ENCODE results near the gene GIPR. TPM values are rescaled to one million over a fixed set of nuclear protein-coding genes. Genes with fewer than 3 reads are reported as not detected.

Gene GIPR
- total and polyA plus RNA-seq, 2 of the 13 experiments (the other 11 are each of a cell fraction or from before 2014, with no cell fraction given): 0.15 to 1.2 TPM

GRCh38 chr19:45677351-45678230 lies 9.6 kb downstream of the GIPR start (continued):
- TF ChIP-seq, protein P1, sequence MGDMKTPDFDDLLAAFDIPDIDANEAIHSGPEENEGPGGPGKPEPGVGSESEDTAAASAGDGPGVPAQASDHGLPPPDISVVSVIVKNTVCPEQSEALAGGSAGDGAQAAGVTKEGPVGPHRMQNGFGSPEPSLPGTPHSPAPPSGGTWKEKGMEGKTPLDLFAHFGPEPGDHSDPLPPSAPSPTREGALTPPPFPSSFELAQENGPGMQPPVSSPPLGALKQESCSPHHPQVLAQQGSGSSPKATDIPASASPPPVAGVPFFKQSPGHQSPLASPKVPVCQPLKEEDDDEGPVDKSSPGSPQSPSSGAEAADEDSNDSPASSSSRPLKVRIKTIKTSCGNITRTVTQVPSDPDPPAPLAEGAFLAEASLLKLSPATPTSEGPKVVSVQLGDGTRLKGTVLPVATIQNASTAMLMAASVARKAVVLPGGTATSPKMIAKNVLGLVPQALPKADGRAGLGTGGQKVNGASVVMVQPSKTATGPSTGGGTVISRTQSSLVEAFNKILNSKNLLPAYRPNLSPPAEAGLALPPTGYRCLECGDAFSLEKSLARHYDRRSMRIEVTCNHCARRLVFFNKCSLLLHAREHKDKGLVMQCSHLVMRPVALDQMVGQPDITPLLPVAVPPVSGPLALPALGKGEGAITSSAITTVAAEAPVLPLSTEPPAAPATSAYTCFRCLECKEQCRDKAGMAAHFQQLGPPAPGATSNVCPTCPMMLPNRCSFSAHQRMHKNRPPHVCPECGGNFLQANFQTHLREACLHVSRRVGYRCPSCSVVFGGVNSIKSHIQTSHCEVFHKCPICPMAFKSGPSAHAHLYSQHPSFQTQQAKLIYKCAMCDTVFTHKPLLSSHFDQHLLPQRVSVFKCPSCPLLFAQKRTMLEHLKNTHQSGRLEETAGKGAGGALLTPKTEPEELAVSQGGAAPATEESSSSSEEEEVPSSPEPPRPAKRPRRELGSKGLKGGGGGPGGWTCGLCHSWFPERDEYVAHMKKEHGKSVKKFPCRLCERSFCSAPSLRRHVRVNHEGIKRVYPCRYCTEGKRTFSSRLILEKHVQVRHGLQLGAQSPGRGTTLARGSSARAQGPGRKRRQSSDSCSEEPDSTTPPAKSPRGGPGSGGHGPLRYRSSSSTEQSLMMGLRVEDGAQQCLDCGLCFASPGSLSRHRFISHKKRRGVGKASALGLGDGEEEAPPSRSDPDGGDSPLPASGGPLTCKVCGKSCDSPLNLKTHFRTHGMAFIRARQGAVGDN (CRISPR knock-in tag; IDR thresholded peaks at IDR 0.05): peak; percentile 44; the same call in 1 of the 2 replicates
- TF ChIP-seq NFKB2 (CRISPR knock-in tag; IDR thresholded peaks at IDR 0.05; ENCODE audit: borderline replicate concordance) (peak; percentile 30; the same call in 1 of the 2 replicates), SP1 (IDR thresholded peaks at IDR 0.05) (no peak), SP1 (CRISPR knock-in tag; IDR thresholded peaks at IDR 0.05) (peak; percentile 55), SMAD9 (CRISPR knock-in tag; IDR thresholded peaks at IDR 0.05) (no peak), ZNF556 (CRISPR knock-in tag; IDR thresholded peaks at IDR 0.05; ENCODE audit: borderline replicate concordance) (no peak), SETDB1 (CRISPR knock-in tag; IDR thresholded peaks at IDR 0.05; ENCODE audit: borderline replicate concordance) (no peak), ZNF670 (CRISPR knock-in tag; IDR thresholded peaks at IDR 0.05; ENCODE audit: borderline replicate concordance) (no peak), ZNF224 (CRISPR knock-in tag; IDR thresholded peaks at IDR 0.05) (no peak)
- TF ChIP-seq, protein P2, sequence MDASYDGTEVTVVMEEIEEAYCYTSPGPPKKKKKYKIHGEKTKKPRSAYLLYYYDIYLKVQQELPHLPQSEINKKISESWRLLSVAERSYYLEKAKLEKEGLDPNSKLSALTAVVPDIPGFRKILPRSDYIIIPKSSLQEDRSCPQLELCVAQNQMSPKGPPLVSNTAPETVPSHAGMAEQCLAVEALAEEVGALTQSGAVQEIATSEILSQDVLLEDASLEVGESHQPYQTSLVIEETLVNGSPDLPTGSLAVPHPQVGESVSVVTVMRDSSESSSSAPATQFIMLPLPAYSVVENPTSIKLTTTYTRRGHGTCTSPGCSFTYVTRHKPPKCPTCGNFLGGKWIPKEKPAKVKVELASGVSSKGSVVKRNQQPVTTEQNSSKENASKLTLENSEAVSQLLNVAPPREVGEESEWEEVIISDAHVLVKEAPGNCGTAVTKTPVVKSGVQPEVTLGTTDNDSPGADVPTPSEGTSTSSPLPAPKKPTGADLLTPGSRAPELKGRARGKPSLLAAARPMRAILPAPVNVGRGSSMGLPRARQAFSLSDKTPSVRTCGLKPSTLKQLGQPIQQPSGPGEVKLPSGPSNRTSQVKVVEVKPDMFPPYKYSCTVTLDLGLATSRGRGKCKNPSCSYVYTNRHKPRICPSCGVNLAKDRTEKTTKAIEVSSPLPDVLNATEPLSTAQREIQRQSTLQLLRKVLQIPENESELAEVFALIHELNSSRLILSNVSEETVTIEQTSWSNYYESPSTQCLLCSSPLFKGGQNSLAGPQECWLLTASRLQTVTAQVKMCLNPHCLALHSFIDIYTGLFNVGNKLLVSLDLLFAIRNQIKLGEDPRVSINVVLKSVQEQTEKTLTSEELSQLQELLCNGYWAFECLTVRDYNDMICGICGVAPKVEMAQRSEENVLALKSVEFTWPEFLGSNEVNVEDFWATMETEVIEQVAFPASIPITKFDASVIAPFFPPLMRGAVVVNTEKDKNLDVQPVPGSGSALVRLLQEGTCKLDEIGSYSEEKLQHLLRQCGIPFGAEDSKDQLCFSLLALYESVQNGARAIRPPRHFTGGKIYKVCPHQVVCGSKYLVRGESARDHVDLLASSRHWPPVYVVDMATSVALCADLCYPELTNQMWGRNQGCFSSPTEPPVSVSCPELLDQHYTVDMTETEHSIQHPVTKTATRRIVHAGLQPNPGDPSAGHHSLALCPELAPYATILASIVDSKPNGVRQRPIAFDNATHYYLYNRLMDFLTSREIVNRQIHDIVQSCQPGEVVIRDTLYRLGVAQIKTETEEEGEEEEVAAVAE (CRISPR knock-in tag; IDR thresholded peaks at IDR 0.05; ENCODE audit: borderline replicate concordance): no peak
- TF ChIP-seq, protein P3, sequence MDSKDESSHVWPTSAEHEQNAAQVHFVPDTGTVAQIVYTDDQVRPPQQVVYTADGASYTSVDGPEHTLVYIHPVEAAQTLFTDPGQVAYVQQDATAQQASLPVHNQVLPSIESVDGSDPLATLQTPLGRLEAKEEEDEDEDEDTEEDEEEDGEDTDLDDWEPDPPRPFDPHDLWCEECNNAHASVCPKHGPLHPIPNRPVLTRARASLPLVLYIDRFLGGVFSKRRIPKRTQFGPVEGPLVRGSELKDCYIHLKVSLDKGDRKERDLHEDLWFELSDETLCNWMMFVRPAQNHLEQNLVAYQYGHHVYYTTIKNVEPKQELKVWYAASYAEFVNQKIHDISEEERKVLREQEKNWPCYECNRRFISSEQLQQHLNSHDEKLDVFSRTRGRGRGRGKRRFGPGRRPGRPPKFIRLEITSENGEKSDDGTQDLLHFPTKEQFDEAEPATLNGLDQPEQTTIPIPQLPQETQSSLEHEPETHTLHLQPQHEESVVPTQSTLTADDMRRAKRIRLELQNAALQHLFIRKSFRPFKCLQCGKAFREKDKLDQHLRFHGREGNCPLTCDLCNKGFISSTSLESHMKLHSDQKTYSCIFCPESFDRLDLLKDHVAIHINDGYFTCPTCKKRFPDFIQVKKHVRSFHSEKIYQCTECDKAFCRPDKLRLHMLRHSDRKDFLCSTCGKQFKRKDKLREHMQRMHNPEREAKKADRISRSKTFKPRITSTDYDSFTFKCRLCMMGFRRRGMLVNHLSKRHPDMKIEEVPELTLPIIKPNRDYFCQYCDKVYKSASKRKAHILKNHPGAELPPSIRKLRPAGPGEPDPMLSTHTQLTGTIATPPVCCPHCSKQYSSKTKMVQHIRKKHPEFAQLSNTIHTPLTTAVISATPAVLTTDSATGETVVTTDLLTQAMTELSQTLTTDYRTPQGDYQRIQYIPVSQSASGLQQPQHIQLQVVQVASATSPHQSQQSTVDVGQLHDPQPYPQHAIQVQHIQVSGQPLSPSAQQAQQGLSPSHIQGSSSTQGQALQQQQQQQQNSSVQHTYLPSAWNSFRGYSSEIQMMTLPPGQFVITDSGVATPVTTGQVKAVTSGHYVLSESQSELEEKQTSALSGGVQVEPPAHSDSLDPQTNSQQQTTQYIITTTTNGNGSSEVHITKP (CRISPR knock-in tag; IDR thresholded peaks at IDR 0.05; ENCODE audit: low read depth): peak; percentile 77
- TF ChIP-seq, protein P4, sequence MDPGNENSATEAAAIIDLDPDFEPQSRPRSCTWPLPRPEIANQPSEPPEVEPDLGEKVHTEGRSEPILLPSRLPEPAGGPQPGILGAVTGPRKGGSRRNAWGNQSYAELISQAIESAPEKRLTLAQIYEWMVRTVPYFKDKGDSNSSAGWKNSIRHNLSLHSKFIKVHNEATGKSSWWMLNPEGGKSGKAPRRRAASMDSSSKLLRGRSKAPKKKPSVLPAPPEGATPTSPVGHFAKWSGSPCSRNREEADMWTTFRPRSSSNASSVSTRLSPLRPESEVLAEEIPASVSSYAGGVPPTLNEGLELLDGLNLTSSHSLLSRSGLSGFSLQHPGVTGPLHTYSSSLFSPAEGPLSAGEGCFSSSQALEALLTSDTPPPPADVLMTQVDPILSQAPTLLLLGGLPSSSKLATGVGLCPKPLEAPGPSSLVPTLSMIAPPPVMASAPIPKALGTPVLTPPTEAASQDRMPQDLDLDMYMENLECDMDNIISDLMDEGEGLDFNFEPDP (CRISPR knock-in tag; conservative IDR thresholded peaks at IDR 0.05): no peak
